Calu3 (cell line): ENCODE data around the gene FBXO5. TPM values are rescaled to one million over a fixed set of nuclear protein-coding genes. Genes with fewer than 3 reads are reported as not detected.

Experiments used
- BruUV-seq: library from RNA; stranded (reverse); fragments of 400-500 nt; replicated peaks from 2 replicates; lab custom pipeline; 2021; lab: Mats Ljungman, UMichigan
- CTCF ChIA-PET: fragments of 300-600 bp; sonication (Branson Sonifier 250); formaldehyde crosslinking; loops from one replicate; lab custom pipeline; 2022; ENCODE audit warnings: antibody characterized with exemption; lab: Charles Lee
- DNase-seq: peaks from one replicate; pipeline ENCODE4 v3.0.0; 2022
- H3K27ac Mint-ChIP-seq: one replicate; pipeline ENCODE4 v1.8.0; 2022; ENCODE audit warnings: mixed read lengths; ENCODE audit not compliant: unreplicated experiment
- H3K27me3 Mint-ChIP-seq: one replicate; pipeline ENCODE4 v1.8.0; 2022; ENCODE audit warnings: mixed read lengths; ENCODE audit not compliant: unreplicated experiment
- H3K36me3 Mint-ChIP-seq: one replicate; pipeline ENCODE4 v1.8.0; 2022; ENCODE audit warnings: mild to moderate bottlenecking, moderate library complexity, mixed read lengths; ENCODE audit not compliant: insufficient read depth, unreplicated experiment
- H3K4me1 Mint-ChIP-seq: one replicate; pipeline ENCODE4 v1.8.0; 2022; ENCODE audit warnings: mild to moderate bottlenecking, low read depth, mixed read lengths; ENCODE audit not compliant: unreplicated experiment
- H3K4me3 Mint-ChIP-seq: one replicate; pipeline ENCODE4 v1.8.0; 2022; ENCODE audit warnings: mild to moderate bottlenecking, low read depth, moderate library complexity, mixed read lengths; ENCODE audit not compliant: unreplicated experiment
- H3K9me3 Mint-ChIP-seq: one replicate; pipeline ENCODE4 v1.8.0; 2022; ENCODE audit warnings: low read depth, mixed read lengths; ENCODE audit not compliant: unreplicated experiment
- intact Hi-C: fragments of 100-400 bp; cut with micrococcal nuclease; formaldehyde crosslinking; loops from one replicate; pipeline ENCODE4 v1.10.0; 2022; ENCODE audit not compliant: unreplicated experiment
- total RNA-seq: library from RNA; stranded (reverse); gene quantifications from 2 replicates; pipeline ENCODE4 v1.2.3, GENCODE V29; 2022
- TF ChIP-seq, protein P1 (sequence below): fragments of 200-600 bp; IDR thresholded peaks from one replicate; pipeline ENCODE4 v1.8.0; 2022; ENCODE audit warnings: antibody characterized with exemption; ENCODE audit not compliant: unreplicated experiment

Gene FBXO5
- total RNA-seq, 1 experiment from 2014 or later: 21.1 TPM

DNA sequence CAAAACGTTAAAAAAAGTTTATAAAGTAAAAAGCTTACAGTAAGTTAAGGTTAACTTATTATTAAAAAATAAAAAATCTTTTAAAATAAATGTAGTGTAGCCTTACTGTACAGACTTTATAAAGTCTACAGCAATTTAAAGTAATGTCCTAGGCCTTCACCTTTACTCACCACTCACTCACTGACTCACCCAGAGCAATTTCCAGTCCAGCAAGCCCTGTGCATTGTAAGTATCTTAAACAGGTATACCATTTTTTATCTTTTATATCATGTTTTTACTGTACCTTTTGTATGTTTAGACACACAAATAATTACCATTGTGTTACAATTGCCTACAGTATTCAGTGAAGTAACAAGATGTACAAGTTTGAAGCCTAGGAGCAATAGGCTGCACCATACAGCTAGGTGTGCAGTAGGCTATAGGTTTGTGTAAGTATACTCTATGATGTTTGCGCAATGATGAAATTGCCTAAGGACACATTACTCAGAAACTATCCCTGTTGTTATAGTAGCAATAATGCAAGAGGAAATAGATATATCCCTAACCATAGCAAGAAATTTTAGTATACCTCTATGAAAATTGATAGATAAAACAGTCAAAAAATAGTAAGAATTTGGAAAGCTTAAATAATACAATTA lies 39.5 kb downstream of the FBXO5 start:
- CTCF ChIA-PET: no interaction called here
- Mint-ChIP-seq H3K36me3 (no peaks in the 10 kb centered on the region), H3K4me3 (no peak overlapping the region), H3K27me3 (peaks cover 11% of the 10 kb centered on the region), H3K27ac (no peak overlapping the region), H3K4me1 (peaks cover 7% of the 10 kb centered on the region), H3K9me3 (no peaks in the 10 kb centered on the region)
- no TSS peak for BruUV-seq
- intact Hi-C loops: no loop called here
- no peak for DNase-seq
- TF ChIP-seq, protein P1, sequence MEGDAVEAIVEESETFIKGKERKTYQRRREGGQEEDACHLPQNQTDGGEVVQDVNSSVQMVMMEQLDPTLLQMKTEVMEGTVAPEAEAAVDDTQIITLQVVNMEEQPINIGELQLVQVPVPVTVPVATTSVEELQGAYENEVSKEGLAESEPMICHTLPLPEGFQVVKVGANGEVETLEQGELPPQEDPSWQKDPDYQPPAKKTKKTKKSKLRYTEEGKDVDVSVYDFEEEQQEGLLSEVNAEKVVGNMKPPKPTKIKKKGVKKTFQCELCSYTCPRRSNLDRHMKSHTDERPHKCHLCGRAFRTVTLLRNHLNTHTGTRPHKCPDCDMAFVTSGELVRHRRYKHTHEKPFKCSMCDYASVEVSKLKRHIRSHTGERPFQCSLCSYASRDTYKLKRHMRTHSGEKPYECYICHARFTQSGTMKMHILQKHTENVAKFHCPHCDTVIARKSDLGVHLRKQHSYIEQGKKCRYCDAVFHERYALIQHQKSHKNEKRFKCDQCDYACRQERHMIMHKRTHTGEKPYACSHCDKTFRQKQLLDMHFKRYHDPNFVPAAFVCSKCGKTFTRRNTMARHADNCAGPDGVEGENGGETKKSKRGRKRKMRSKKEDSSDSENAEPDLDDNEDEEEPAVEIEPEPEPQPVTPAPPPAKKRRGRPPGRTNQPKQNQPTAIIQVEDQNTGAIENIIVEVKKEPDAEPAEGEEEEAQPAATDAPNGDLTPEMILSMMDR: no peak

DNA sequence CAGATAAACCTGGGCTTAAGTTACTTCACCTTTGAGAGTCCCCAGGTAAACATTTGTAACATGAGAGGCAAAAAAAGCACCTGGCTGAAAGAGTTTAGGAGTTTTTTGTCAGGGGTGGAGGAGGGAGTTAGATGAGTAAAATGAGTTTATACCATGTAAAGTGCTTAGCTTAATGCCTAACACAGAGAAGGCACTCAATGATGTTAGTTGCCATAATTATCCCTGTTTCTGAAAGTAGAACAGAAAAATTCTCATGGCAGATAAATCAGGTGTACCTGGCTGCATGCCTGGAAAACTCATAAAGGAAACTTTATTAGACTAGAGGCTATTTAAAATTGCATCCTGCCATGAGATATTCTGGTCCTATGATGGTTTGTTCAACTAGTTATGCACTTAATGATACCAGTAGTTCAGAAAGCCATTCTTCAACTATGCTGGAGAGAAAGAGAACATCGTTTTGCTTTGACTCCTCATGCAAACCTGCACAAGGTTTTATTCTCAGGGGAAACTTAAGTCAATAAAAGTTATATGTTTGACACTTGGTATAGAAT lies 40.4 kb downstream of the FBXO5 start:
- TF ChIP-seq, protein P1: no peak
- no TSS peak for BruUV-seq
- no peak for DNase-seq
- no peaks in the 10 kb centered on the region for H3K4me1 Mint-ChIP-seq
- peaks cover 20% of the 10 kb centered on the region for H3K27me3 Mint-ChIP-seq
- intact Hi-C loops: no loop called here
- H3K36me3 Mint-ChIP-seq: no peaks in the 10 kb centered on the region
- H3K9me3 Mint-ChIP-seq: no peaks in the 10 kb centered on the region
- no peak overlapping the region for H3K27ac Mint-ChIP-seq
- H3K4me3 Mint-ChIP-seq: no peak overlapping the region
- CTCF ChIA-PET: no interaction called here

GRCh38 chr6:152941746-152942145 lies 41.1 kb downstream of the FBXO5 start:
- Mint-ChIP-seq H3K4me3 (no peak overlapping the region), H3K36me3 (no peaks in the 10 kb centered on the region), H3K4me1 (no peaks in the 10 kb centered on the region), H3K9me3 (no peaks in the 10 kb centered on the region), H3K27ac (no peak overlapping the region), H3K27me3 (peaks cover 24% of the 10 kb centered on the region)
- intact Hi-C loops: no loop called here
- CTCF ChIA-PET: no interaction called here
- TF ChIP-seq, protein P1: no peak
- DNase-seq: no peak
- no TSS peak for BruUV-seq

DNA sequence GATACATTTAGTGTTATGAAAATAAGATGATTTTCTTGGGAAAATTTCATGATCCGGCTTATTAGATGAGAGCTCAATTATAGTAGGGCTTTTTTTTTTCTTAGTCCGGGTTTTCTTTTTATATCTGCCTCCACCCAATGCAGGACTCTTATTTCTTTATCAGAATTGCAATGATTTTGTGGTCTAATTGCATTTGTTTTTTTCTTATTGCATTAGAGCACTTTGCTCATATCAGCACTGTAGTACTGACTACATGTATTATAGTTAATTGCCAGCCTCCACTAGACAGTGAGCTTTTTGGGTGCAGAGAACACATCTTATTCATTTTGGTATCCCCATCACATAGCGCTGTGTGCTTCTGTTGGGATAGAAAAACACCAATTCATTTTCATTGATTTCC lies 50.0 kb downstream of the FBXO5 start:
- DNase-seq: no peak
- H3K27me3 Mint-ChIP-seq: peaks cover 9% of the 10 kb centered on the region
- TF ChIP-seq, protein P1: no peak
- CTCF ChIA-PET: no interaction called here
- no peaks in the 10 kb centered on the region for H3K36me3 Mint-ChIP-seq
- H3K9me3 Mint-ChIP-seq: no peaks in the 10 kb centered on the region
- H3K4me1 Mint-ChIP-seq: no peaks in the 10 kb centered on the region
- H3K4me3 Mint-ChIP-seq: no peak overlapping the region
- no TSS peak for BruUV-seq
- H3K27ac Mint-ChIP-seq: no peak overlapping the region
- intact Hi-C loops: no loop called here
